Lung (tissue), 12 donors: ENCODE measurements around the gene CASR. TPM values are rescaled to one million over a fixed set of nuclear protein-coding genes. Genes with fewer than 3 reads are reported as not detected.

Source experiments
- ATAC-seq: fragments of 200-7000 bp; cut with Tn5 transposase; one replicate; pipeline ENCODE4 v1.9.1; 2020; ENCODE audit warnings: moderate number of reproducible peaks; ENCODE audit not compliant: insufficient read depth, low FRiP score
- DNase-seq, 3 donors: peaks; one replicate each; pipeline ENCODE4 v3.0.0-alpha.2; 2013 to 2017
- H3K27ac ChIP-seq, 2 donors: one replicate each; pipeline ENCODE4 v1.5.1; 2013; ENCODE audit warnings: mild to moderate bottlenecking in 2 of 2, moderate library complexity in 2 of 2, control low read depth in 1 of 2, inconsistent platforms in 1 of 2, low read depth in 1 of 2, low read length in 1 of 2
- H3K27me3 ChIP-seq, 3 donors: one replicate each; pipeline ENCODE4 v1.5.1; 2013; ENCODE audit warnings: low read length in 2 of 3; ENCODE audit not compliant: control insufficient read depth in 3 of 3, insufficient read depth in 3 of 3
- H3K36me3 ChIP-seq, 4 donors: one replicate each; pipeline ENCODE4 v1.5.1; 2013; ENCODE audit warnings: low read length in 4 of 4, mild to moderate bottlenecking in 1 of 4, moderate library complexity in 1 of 4; ENCODE audit not compliant: control insufficient read depth in 4 of 4, insufficient read depth in 4 of 4
- H3K4me1 ChIP-seq, 5 donors: one replicate each; pipeline ENCODE4 v1.5.1; 2013; ENCODE audit warnings: low read length in 5 of 5, mild to moderate bottlenecking in 2 of 5, moderate library complexity in 1 of 5; ENCODE audit not compliant: control insufficient read depth in 5 of 5, insufficient read depth in 5 of 5
- H3K4me3 ChIP-seq: one replicate; pipeline ENCODE4 v1.5.1; 2013; ENCODE audit warnings: mild to moderate bottlenecking, control low read depth, moderate library complexity
- H3K9ac ChIP-seq, 2 donors: one replicate each; pipeline ENCODE4 v1.5.1; 2013; ENCODE audit warnings: low read length in 2 of 2, control low read depth in 1 of 2; ENCODE audit not compliant: insufficient read depth in 1 of 2
- H3K9me3 ChIP-seq, 4 donors: one replicate each; pipeline ENCODE4 v1.5.1; 2013; ENCODE audit warnings: low read length in 3 of 4, mild to moderate bottlenecking in 1 of 4, moderate library complexity in 1 of 4; ENCODE audit not compliant: control insufficient read depth in 4 of 4, insufficient read depth in 3 of 4
- CTCF ChIP-seq: IDR thresholded peaks from 2 replicates; pipeline ENCODE4 v1.5.1; 2012; ENCODE audit warnings: mild to moderate bottlenecking; ENCODE audit errors: control extremely low read depth, extremely low read depth
- WGBS, 2 donors: extraction: QIAGEN DNeasy Blood & Tissue Kit; methylation state at CpG; one replicate each; pipeline ENCODE4 v1.1.7; 2013; 5-methylcytosine and 5-hydroxymethylcytosine counted together
- polyA plus RNA-seq, 2 donors: library from polyadenylated mRNA; stranded (reverse); fragments of 200-250 nt; gene quantifications; one replicate each; pipeline ENCODE4 v1.2.1, GENCODE V29; 2013
- total RNA-seq, 2 donors: library from RNA; depleted of rRNA in 1 of 2; stranded (reverse); fragments of >200 nt in 1 of 2; gene quantifications; one replicate each; pipeline ENCODE4 v1.2.1, GENCODE V29; 2014 to 2021
- donor health status: control.
- donor health status: control.
- donor health status: Bipolar disorder and iron deficiency.
- donor health status: healthy.
- donor health status: DM: yes; HTN: yes; CAD: no.

Gene CASR
- total and polyA plus RNA-seq, 4 donors, result 0.02 to 0.40 (median 0.02) TPM; not detected in 1

- H3K36me3 ChIP-seq, result no peaks in the 10 kb centered on the region
- H3K4me1 ChIP-seq, result peaks cover 0 to 16% (median 4%) of the 10 kb centered on the region in 5 donors
- no peak overlapping the region for H3K9ac ChIP-seq
- no peak overlapping the region for H3K27ac ChIP-seq
- no peak overlapping the region for H3K4me3 ChIP-seq
- no peak for ATAC-seq
- 44 to 66% methylated on average over 6 of the region's 6 CpGs for WGBS, 2 donors
- peaks cover 0 to 2% (median 0%) of the 10 kb centered on the region in 4 donors for H3K9me3 ChIP-seq
- DNase-seq, result peak in 2 of 3 donors; percentile 19 to 44
- no peak for TF ChIP-seq CTCF
- H3K27me3 ChIP-seq, result no peaks in the 10 kb centered on the region
Measured at GRCh38 chr3:122294359-122294758, 110.9 kb downstream of the CASR start.

GRCh38 chr3:122295266-122296062, 112.0 kb downstream of the CASR start:
- ATAC-seq (peak; percentile 63), DNase-seq (peak in 1 of 3 donors; percentile 7)
- Histone ChIP-seq H3K36me3 (no peaks in the 10 kb centered on the region), H3K4me3 (no peak overlapping the region), H3K4me1 (peaks cover 0 to 16% (median 4%) of the 10 kb centered on the region in 5 donors), H3K27ac (peak overlapping the region in 1 of 2 donors; percentile 60), H3K9ac (no peak overlapping the region), H3K27me3 (no peaks in the 10 kb centered on the region), H3K9me3 (peaks cover 0 to 4% (median under 1%) of the 10 kb centered on the region in 4 donors)
- 31 to 56% methylated on average over 5 of the region's 5 CpGs for WGBS, 2 donors
- TF ChIP-seq CTCF, result no peak

GRCh38 chr3:122298239-122298638, 114.8 kb downstream of the CASR start:
- H3K27me3 ChIP-seq, result no peaks in the 10 kb centered on the region
- no peak for TF ChIP-seq CTCF
- no peak overlapping the region for H3K4me3 ChIP-seq
- WGBS, 2 donors, result 38 to 58% methylated on average over 2 of the region's 2 CpGs
- H3K4me1 ChIP-seq, result peaks cover 0 to 13% (median 4%) of the 10 kb centered on the region in 5 donors
- H3K9me3 ChIP-seq, result peaks cover 0 to 4% (median under 1%) of the 10 kb centered on the region in 4 donors
- no peak overlapping the region for H3K9ac ChIP-seq
- no peak for ATAC-seq
- H3K27ac ChIP-seq, result no peak overlapping the region
- no peak for DNase-seq
- no peaks in the 10 kb centered on the region for H3K36me3 ChIP-seq
